ENCODE data around the gene TNN. TPM values are rescaled to one million over a fixed set of nuclear protein-coding genes. Genes with fewer than 3 reads are reported as not detected.
A peak's percentile ranks its signal among the peaks of the same experiment; 100 is the strongest.

The TNN gene
- total RNA-seq, 2 donors from 2014 or later: under 0.01 TPM; not detected in 1

- intact Hi-C loops (cut with DNase I): no loop called here
- no peak overlapping the region for H3K27ac ChIP-seq
Observed at GRCh38 chr1:175182201-175182746, 114.6 kb downstream of the TNN start.

GRCh38 chr1:175183586-175183985 lies 116.0 kb downstream of the TNN start:
- DNase-seq (no peak), ATAC-seq (no peak)
- Histone ChIP-seq H3K27ac (no peak overlapping the region), H3K9me3 (no peaks in the 10 kb centered on the region), H3K36me3 (replicated peaks in 1 of 2; ENCODE audit: insufficient read depth in 1 of 2, low read depth in 2 of 2) (no peaks in the 10 kb centered on the region), H3K4me3 (no peak overlapping the region), H3K27me3 (no peaks in the 10 kb centered on the region), H3K4me1 (peaks cover 60% of the 10 kb centered on the region)
- intact Hi-C loops (cut with DNase I): no loop called here
- TF ChIP-seq POLR2A (IDR thresholded peaks at IDR 0.05) (no peak), CTCF (IDR thresholded peaks at IDR 0.05) (no peak)
- 89 to 97% methylated on average over 5 of the region's 5 CpGs for WGBS, 2 donors

More at GRCh38 chr1:175182201-175182746, 114.6 kb downstream of the TNN start:
- Histone ChIP-seq H3K4me1 (peaks cover 59% of the 10 kb centered on the region), H3K4me3 (no peak overlapping the region), H3K27me3 (no peaks in the 10 kb centered on the region), H3K9me3 (no peaks in the 10 kb centered on the region), H3K36me3 (replicated peaks in 1 of 2; ENCODE audit: insufficient read depth in 1 of 2, low read depth in 2 of 2) (peaks cover 0 to 3% of the 10 kb centered on the region in 2 donors)
- no peak for DNase-seq
- no peak for ATAC-seq
- TF ChIP-seq CTCF (IDR thresholded peaks at IDR 0.05): no peak
- TF ChIP-seq POLR2A (IDR thresholded peaks at IDR 0.05): no peak
- 74 to 94% methylated on average over 4 of the region's 4 CpGs for WGBS, 2 donors

GRCh38 chr1:175185903-175186302 lies 118.3 kb downstream of the TNN start:
- WGBS, 2 donors: 67 to 97% methylated on average over 1 of the region's 1 CpG
- no peak for TF ChIP-seq POLR2A (IDR thresholded peaks at IDR 0.05)
- no peak for TF ChIP-seq CTCF (IDR thresholded peaks at IDR 0.05)
- no peak for DNase-seq
- Histone ChIP-seq H3K4me1 (peaks cover 64% of the 10 kb centered on the region), H3K27me3 (no peaks in the 10 kb centered on the region), H3K36me3 (replicated peaks in 1 of 2; ENCODE audit: insufficient read depth in 1 of 2, low read depth in 2 of 2) (no peaks in the 10 kb centered on the region), H3K27ac (no peak overlapping the region), H3K9me3 (no peaks in the 10 kb centered on the region), H3K4me3 (no peak overlapping the region)
- ATAC-seq: no peak
- intact Hi-C loops (cut with DNase I): no loop called here

GRCh38 chr1:175186433-175187160 lies 119.0 kb downstream of the TNN start:
- ATAC-seq: peak; percentile 18
- TF ChIP-seq CTCF (IDR thresholded peaks at IDR 0.05): no peak
- TF ChIP-seq POLR2A (IDR thresholded peaks at IDR 0.05): no peak
- peaks cover 68% of the 10 kb centered on the region for H3K4me1 ChIP-seq
- H3K4me3 ChIP-seq: no peak overlapping the region
- DNase-seq: no peak
- H3K36me3 ChIP-seq (replicated peaks in 1 of 2; ENCODE audit: insufficient read depth in 1 of 2, low read depth in 2 of 2): no peaks in the 10 kb centered on the region
- no peaks in the 10 kb centered on the region for H3K27me3 ChIP-seq
- intact Hi-C loops (cut with DNase I): no loop called here
- no peaks in the 10 kb centered on the region for H3K9me3 ChIP-seq
- H3K27ac ChIP-seq: no peak overlapping the region
- WGBS, 2 donors: 70 to 75% methylated on average over 2 of the region's 2 CpGs

GRCh38 chr1:175188936-175189335 lies 121.3 kb downstream of the TNN start:
- Histone ChIP-seq H3K36me3 (replicated peaks in 1 of 2; ENCODE audit: insufficient read depth in 1 of 2, low read depth in 2 of 2) (no peaks in the 10 kb centered on the region), H3K27ac (no peak overlapping the region), H3K9me3 (no peaks in the 10 kb centered on the region), H3K4me3 (no peak overlapping the region), H3K27me3 (no peaks in the 10 kb centered on the region), H3K4me1 (peaks cover 62% of the 10 kb centered on the region)
- 57 to 75% methylated on average over 2 of the region's 2 CpGs for WGBS, 2 donors
- intact Hi-C loops (cut with DNase I): no loop called here
- TF ChIP-seq POLR2A (IDR thresholded peaks at IDR 0.05) (no peak), CTCF (IDR thresholded peaks at IDR 0.05) (no peak)
- ATAC-seq: no peak
- peak in 1 of 4 donors; percentile 59 for DNase-seq
